22Rv1 (cell line): ENCODE measurements around the gene TPSAB1.
"Not testable (repeated sequence)": the region's sequence is repeated elsewhere in the genome, so short reads cannot be mapped to it uniquely, and the experiment has no call there.

ENCODE experiments used
- H3K27ac ChIP-seq: fragments of 450-650 bp; 2 replicates; pipeline ENCODE4 v1.5.1; 2017
- CTCF ChIP-seq: fragments of 450-650 bp; IDR thresholded peaks from 2 replicates; pipeline ENCODE4 v1.5.1; 2017; ENCODE audit warnings: mild to moderate bottlenecking
- ZFX ChIP-seq: fragments of 450-650 bp; IDR thresholded peaks from 2 replicates; pipeline ENCODE4 v1.6.1; 2017; ENCODE audit warnings: antibody characterized with exemption, borderline replicate concordance

TPSAB1 gene

GRCh38 chr16:1265826-1266225 is 25.3 kb downstream of the TPSAB1 start:
- TF ChIP-seq ZFX (no peak), CTCF (no peak)
- no peak overlapping the region for H3K27ac ChIP-seq

DNA sequence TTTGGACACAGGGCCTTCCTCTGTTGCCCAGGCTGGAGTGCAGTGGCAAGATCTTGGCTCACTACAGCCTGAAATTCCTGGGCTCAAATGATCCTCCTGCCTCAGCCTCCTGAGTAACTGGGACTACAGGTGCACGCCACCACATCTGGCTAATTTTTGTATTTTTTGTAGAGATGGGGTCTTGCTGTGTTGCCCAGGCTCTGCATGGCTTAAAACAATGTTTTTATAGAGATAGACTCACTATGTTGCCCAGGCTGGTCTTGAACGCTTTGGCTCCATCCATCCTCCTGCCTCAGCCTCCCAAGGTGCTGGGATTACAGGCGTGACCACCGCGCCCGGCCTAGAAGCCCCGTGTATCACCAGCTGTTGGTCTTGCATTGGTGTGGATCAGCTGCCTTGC is 28.9 kb downstream of the TPSAB1 start:
- not testable (repeated sequence) for H3K27ac ChIP-seq

DNA sequence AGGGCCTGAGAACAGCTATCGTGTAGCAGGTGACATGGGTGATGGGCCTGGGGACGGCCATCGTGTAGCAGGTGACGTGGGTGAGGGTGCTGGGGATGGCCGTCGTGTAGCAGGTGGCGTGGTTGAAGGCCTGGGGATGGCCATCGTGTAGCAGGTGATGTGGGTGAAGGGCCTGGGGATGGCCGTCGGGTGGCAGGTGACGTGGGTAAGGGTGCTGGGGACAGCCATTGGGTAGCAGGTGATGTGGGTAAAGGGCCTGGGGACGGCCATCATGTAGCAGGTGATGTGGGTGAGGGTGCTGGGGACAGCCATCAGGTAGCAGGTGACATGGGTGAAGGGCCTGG is 30.8 kb downstream of the TPSAB1 start:
- TF ChIP-seq ZFX (no peak), CTCF (no peak)
- H3K27ac ChIP-seq: no peak overlapping the region

- H3K27ac ChIP-seq: not testable (repeated sequence)
These were observed 31.4 kb downstream of the TPSAB1 start for GRCh38 chr16:1271724-1272413.

GRCh38 chr16:1272453-1273198 is 32.1 kb downstream of the TPSAB1 start:
- no peak overlapping the region for H3K27ac ChIP-seq
- no peak for TF ChIP-seq ZFX
- TF ChIP-seq CTCF: no peak

DNA sequence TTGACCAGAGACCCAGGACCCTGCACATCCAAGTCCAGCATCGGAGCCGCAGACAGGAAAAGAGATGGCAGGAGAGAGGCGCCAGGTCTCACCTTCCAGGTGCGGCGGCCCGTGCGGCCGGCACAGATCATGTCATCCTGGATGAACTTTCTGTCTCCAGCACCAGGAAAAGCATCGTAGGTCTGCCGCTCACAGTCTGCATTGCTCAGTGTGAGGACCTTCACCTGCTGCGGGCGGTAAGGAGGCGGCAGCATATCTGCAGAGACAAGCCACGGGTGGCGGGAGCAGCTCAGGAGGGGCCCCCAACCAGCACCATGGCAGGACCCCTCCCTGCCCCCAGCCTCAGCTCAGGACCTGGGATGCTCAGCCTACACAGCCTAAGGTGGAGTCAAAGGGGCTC is 33.3 kb downstream of the TPSAB1 start:
- TF ChIP-seq ZFX: no peak
- no peak for TF ChIP-seq CTCF
- no peak overlapping the region for H3K27ac ChIP-seq

- TF ChIP-seq ZFX (no peak), CTCF (no peak)
- H3K27ac ChIP-seq: no peak overlapping the region
These were observed 34.3 kb downstream of the TPSAB1 start for GRCh38 chr16:1274767-1275166.

- no peak for TF ChIP-seq CTCF
- TF ChIP-seq ZFX: no peak
- H3K27ac ChIP-seq: no peak overlapping the region
These were observed 35.5 kb downstream of the TPSAB1 start for GRCh38 chr16:1275791-1276579.
